ENCODE data around the gene CXXC5. TPM values are rescaled to one million over a fixed set of nuclear protein-coding genes. Genes with fewer than 3 reads are reported as not detected.

Gene CXXC5
- total RNA-seq, 1 experiment from 2014 or later: 97.2 TPM

GRCh38 chr5:139696894-139697658, 48.9 kb downstream of the CXXC5 start (continued):
- peak; percentile 82 for TF ChIP-seq PRDM15 (CRISPR knock-in tag; IDR thresholded peaks at IDR 0.05)
- TF ChIP-seq GABPB1 (CRISPR knock-in tag; IDR thresholded peaks at IDR 0.05): peak; percentile 36

- H3K4me1 Mint-ChIP-seq: peaks cover 50% of the 10 kb centered on the region
- H3K27ac Mint-ChIP-seq: peak overlapping the region; percentile 74
- no peak for TF ChIP-seq ATF6 (CRISPR knock-in tag; IDR thresholded peaks at IDR 0.05)
- TF ChIP-seq NFYB (CRISPR knock-in tag; conservative IDR thresholded peaks at IDR 0.05; ENCODE audit: low read depth): no peak
- no peak for TF ChIP-seq PRDM15 (CRISPR knock-in tag; IDR thresholded peaks at IDR 0.05)
- TF ChIP-seq E2F1 (CRISPR knock-in tag; IDR thresholded peaks at IDR 0.05): no peak
- TF ChIP-seq ZNF232 (CRISPR knock-in tag; IDR thresholded peaks at IDR 0.05): 0 out of 2 replicates have a peak, but pooled peaks have one; percentile 58
- TF ChIP-seq ETV6 (CRISPR knock-in tag; IDR thresholded peaks at IDR 0.05): no peak
- TF ChIP-seq SMAD3 (CRISPR knock-in tag; IDR thresholded peaks at IDR 0.05; ENCODE audit: borderline replicate concordance): peak; percentile 76; the same call in 1 of the 2 replicates
- H3K9me3 Mint-ChIP-seq: no peaks in the 10 kb centered on the region
- ATAC-seq (peak; percentile 41), DNase-seq (ENCODE audit: low spot score) (peak; percentile 93)
- ChIA-PET POLR2A (interaction anchor here (0.9 to 6.8 kb wide), 5 partner anchors 11 to 60 kb away, joined by 3 to 89 read pairs (median 5); partner anchors contain the start of gene CXXC5), CTCF (interaction anchor here (0.6 to 5.8 kb wide), 13 partner anchors 9 to 77 kb away, joined by 3 to 86 read pairs (median 7); no protein-coding TSS in a partner anchor)
- peaks cover 28% of the 10 kb centered on the region for H3K27me3 Mint-ChIP-seq (ENCODE audit: low read depth)
- no peaks in the 10 kb centered on the region for H3K36me3 Mint-ChIP-seq
- H3K4me3 Mint-ChIP-seq: peak overlapping the region; percentile 34
These were observed 50.5 kb downstream of the CXXC5 start for GRCh38 chr5:139698490-139699146.

GRCh38 chr5:139699351-139699750, 51.2 kb downstream of the CXXC5 start:
- Mint-ChIP-seq H3K27me3 (ENCODE audit: low read depth) (peaks cover 21% of the 10 kb centered on the region), H3K4me3 (no peak overlapping the region), H3K36me3 (no peaks in the 10 kb centered on the region), H3K27ac (no peak overlapping the region; the same call in 1 of the 2 replicates), H3K9me3 (no peaks in the 10 kb centered on the region), H3K4me1 (peaks cover 50% of the 10 kb centered on the region)
- ATAC-seq: no peak
- no peak for DNase-seq (ENCODE audit: low spot score)
- ChIA-PET POLR2A (interaction anchor here (1.4 to 6.8 kb wide), 3 partner anchors 11 to 49 kb away, joined by 3 to 89 read pairs (median 5); no protein-coding TSS in a partner anchor), CTCF (interaction anchor here (0.9 to 5.8 kb wide), 11 partner anchors 8 to 76 kb away, joined by 3 to 86 read pairs (median 7); no protein-coding TSS in a partner anchor)
- TF ChIP-seq AFF4 (CRISPR knock-in tag; IDR thresholded peaks at IDR 0.05; ENCODE audit: borderline replicate concordance) (no peak), TEAD1 (CRISPR knock-in tag; IDR thresholded peaks at IDR 0.05) (no peak), ZSCAN18 (CRISPR knock-in tag; IDR thresholded peaks at IDR 0.05) (no peak)
